ENCODE measurements around the gene MAP1LC3B2.

The MAP1LC3B2 gene

GRCh38 chr12:116598311-116599284 lies 39.4 kb downstream of the MAP1LC3B2 start:
- DNase-seq: no peak

- DNase-seq: no peak
Observed at GRCh38 chr12:116599285-116600136, 40.3 kb downstream of the MAP1LC3B2 start.

GRCh38 chr12:116600959-116601918 lies 42.1 kb downstream of the MAP1LC3B2 start:
- no peak for DNase-seq

- no peak for DNase-seq
Observed at GRCh38 chr12:116601933-116602810, 43.0 kb downstream of the MAP1LC3B2 start.

GRCh38 chr12:116603546-116604177 lies 44.5 kb downstream of the MAP1LC3B2 start:
- no peak for DNase-seq

- DNase-seq: no peak
Observed at GRCh38 chr12:116604178-116604895, 45.2 kb downstream of the MAP1LC3B2 start.

- DNase-seq: no peak
Observed at GRCh38 chr12:116604951-116605641, 45.9 kb downstream of the MAP1LC3B2 start.

GRCh38 chr12:116606397-116606796 lies 47.2 kb downstream of the MAP1LC3B2 start:
- no peak for DNase-seq

GRCh38 chr12:116607039-116607438 lies 47.9 kb downstream of the MAP1LC3B2 start:
- no peak for DNase-seq

- no peak for DNase-seq
Observed at GRCh38 chr12:116609319-116610114, 50.3 kb downstream of the MAP1LC3B2 start.

GRCh38 chr12:116610971-116611541 lies 51.9 kb downstream of the MAP1LC3B2 start:
- no peak for DNase-seq

GRCh38 chr12:116612436-116612835 lies 53.3 kb downstream of the MAP1LC3B2 start:
- DNase-seq: no peak

GRCh38 chr12:116613256-116613655 lies 54.1 kb downstream of the MAP1LC3B2 start:
- no peak for DNase-seq

- no peak for DNase-seq
Observed at GRCh38 chr12:116614194-116614915, 55.2 kb downstream of the MAP1LC3B2 start.

- no peak for DNase-seq
Observed at GRCh38 chr12:116615141-116615861, 56.1 kb downstream of the MAP1LC3B2 start.

GRCh38 chr12:116616536-116617248 lies 57.5 kb downstream of the MAP1LC3B2 start:
- DNase-seq: no peak

Data from NCI-H748 treated with DMSO at 0.1 percent for 48 hours (cell line).